HG02973 (cell line): ENCODE data around the gene STX8.

Source experiments
- ATAC-seq: cut with Tn5 transposase; IDR thresholded peaks from one replicate; pipeline ENCODE4 v1.9.1; 2021; ENCODE audit warnings: moderate library complexity; ENCODE audit not compliant: unreplicated experiment

Gene STX8

GRCh38 chr17:9242983-9243382, 332.6 kb downstream of the STX8 start:
- ATAC-seq, result no peak

GRCh38 chr17:9242497-9242881, 333.1 kb downstream of the STX8 start:
- no peak for ATAC-seq

- ATAC-seq, result no peak
Observed at GRCh38 chr17:9241774-9242496, 333.7 kb downstream of the STX8 start.

- ATAC-seq, result no peak
Observed at GRCh38 chr17:9241371-9241712, 334.3 kb downstream of the STX8 start.

- no peak for ATAC-seq
Observed at GRCh38 chr17:9240659-9241370, 334.8 kb downstream of the STX8 start.

- ATAC-seq, result peak; percentile 45
Observed at GRCh38 chr17:9239793-9240658, 335.6 kb downstream of the STX8 start.

GRCh38 chr17:9239246-9239792, 336.3 kb downstream of the STX8 start:
- ATAC-seq, result no peak

- ATAC-seq, result no peak
Observed at GRCh38 chr17:9238340-9239245, 337.0 kb downstream of the STX8 start.

- ATAC-seq, result no peak
Observed at GRCh38 chr17:9237661-9238301, 337.8 kb downstream of the STX8 start.

GRCh38 chr17:9237053-9237410, 338.6 kb downstream of the STX8 start:
- no peak for ATAC-seq

GRCh38 chr17:9236286-9237052, 339.2 kb downstream of the STX8 start:
- ATAC-seq, result no peak

GRCh38 chr17:9235346-9235745, 340.3 kb downstream of the STX8 start:
- no peak for ATAC-seq

GRCh38 chr17:9234389-9234945, 341.2 kb downstream of the STX8 start:
- ATAC-seq, result no peak

- no peak for ATAC-seq
Observed at GRCh38 chr17:9233761-9234160, 341.9 kb downstream of the STX8 start.

- ATAC-seq, result no peak
Observed at GRCh38 chr17:9233271-9233599, 342.4 kb downstream of the STX8 start.

GRCh38 chr17:9232591-9233270, 342.9 kb downstream of the STX8 start:
- no peak for ATAC-seq

- no peak for ATAC-seq
Observed at GRCh38 chr17:9232155-9232475, 343.5 kb downstream of the STX8 start.

GRCh38 chr17:9231449-9232154, 344.0 kb downstream of the STX8 start:
- no peak for ATAC-seq
